Hindlimb muscle (tissue), 1 donor: Measurements from ENCODE around the gene GPR137B. TPM values are rescaled to one million over a fixed set of nuclear protein-coding genes. Genes with fewer than 3 reads are reported as not detected.
"Not testable (repeated sequence)": the region's sequence is repeated elsewhere in the genome, so short reads cannot be mapped to it uniquely, and the experiment has no call there.

Source experiments
- DNase-seq: peaks from one replicate; pipeline ENCODE4 v3.0.0-alpha.2; 2013
- polyA plus RNA-seq: library from polyadenylated mRNA; unstranded; fragments of 120-200 nt; gene quantifications from one replicate; pipeline ENCODE4 v1.2.1, GENCODE V29; 2013; ENCODE audit not compliant: insufficient read length

The GPR137B gene
- polyA plus RNA-seq, 1 donor = 5.8 TPM

GRCh38 chr1:236144446-236145150 is 2.3 kb downstream of the GPR137B start:
- DNase-seq = no peak

DNA sequence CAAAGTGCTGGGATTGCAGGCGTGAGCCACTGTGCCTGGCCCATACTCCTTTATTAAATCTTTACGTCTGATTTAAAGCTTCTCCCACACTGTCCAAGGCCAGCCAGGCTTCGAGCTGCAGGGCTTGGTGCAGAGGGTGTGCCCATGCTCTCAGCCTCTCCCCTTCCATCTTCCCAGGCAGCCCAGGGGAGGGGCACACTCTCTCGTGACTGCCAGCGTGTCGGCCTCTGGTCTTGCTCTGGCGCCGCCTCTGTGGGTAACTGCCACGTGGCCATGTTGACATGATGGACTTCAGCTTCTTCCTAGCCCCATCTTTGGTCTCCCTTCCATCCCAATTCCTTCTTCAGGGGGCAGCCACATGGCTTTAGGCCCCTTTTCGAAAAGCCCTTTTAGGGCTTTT is 4.7 kb downstream of the GPR137B start:
- no peak for DNase-seq

GRCh38 chr1:236147521-236148469 is 5.5 kb downstream of the GPR137B start:
- DNase-seq = no peak

DNA sequence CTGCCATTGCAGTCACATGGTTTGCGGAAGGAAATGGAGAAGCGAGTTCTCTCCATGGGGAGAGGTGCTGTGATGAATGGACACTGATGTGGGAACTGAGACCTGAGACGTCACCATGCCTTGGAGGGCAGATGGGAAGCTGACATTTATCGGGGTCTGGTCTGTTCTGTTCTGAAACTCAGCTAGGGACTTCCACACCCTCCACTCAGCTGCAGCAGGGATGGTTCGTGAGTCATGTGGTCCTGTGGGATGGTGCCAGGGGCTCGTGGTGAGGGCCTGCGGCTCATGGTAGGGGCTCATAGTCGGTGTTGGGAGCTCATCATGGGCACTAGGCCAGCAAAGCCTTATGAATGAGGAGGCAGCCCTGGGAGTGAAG is 6.1 kb downstream of the GPR137B start:
- no peak for DNase-seq

DNA sequence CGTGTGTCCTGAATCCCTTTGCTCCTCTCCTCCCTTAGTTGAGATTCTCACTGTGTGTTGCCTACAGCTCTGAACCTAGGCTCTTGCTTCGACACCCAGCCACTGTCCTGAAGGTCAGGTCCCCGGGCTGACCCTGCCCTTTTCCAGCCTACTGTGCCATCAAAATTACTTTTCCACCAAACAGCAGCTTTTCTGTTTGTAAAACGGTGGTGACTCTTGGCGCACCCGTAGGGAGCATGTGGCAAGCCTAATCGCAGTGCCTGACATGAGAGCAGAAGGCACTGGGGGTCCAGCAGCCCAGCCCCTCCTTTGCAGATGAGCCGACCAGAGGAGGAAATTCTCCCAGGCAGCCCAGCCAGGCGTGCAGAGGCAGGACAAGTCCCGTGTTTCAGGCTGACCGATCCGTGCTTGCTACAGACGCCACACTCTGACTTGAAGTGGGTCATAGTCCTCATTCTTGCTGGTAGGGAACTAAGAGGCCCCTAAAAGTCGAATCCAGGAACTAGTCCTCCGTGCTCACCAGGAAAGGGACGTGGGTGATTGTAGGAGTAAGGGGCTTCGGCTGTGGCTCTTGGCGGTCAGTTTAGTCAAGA is 6.8 kb downstream of the GPR137B start:
- no peak for DNase-seq

DNA sequence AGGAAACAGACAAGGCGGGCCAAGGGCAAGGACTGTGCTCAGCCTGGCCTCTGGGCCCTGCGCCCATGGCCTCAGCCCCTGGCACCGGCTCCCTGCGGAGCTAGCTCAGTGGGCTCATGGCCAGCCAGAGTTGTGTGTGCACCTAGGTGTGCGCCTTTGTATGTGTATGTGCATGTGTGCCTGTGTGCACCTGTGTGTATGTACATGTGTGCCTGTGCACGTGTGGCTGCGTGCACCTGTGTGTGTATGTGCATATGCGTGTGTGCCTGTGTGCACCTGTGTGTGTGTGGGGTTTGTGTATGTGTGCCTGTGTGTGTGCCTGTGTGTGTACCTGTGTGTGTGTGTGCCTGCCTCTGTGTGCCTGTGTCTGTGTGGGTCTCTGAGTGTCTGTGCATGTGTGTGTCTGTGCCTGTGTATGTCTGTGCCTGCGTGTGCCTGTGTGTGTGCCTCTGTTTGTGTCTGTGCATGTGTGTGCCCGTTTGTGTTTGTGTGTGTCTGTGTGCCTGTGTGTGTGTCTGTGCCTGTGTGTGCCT is 7.4 kb downstream of the GPR137B start:
- DNase-seq = no peak

- no peak for DNase-seq
Measured at GRCh38 chr1:236150311-236150955, 8.1 kb downstream of the GPR137B start.

- no peak for DNase-seq
Measured at GRCh38 chr1:236150986-236151385, 8.6 kb downstream of the GPR137B start.

- DNase-seq = no peak
Measured at GRCh38 chr1:236151739-236152424, 9.5 kb downstream of the GPR137B start.

DNA sequence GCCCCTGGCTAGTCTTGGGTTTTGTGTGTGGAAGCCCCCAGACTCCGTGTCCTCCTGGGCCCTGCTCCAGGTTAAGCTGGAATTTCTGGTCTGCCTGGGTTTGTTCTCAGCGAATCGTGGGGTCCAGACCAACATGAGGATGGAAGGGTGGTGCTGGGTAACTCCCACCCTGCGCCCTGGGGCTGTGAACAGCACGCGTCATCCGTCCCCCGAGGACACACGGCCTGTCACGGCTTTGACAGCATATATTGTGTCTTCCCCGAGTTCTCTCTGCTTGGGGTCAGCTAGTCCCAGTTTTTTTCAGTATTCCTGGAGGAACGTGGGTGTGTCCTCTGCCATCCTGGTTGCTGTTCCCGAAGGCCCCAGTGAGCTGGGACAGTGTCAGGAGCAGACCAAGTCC is 11.8 kb downstream of the GPR137B start:
- no peak for DNase-seq

- no peak for DNase-seq
Measured at GRCh38 chr1:236154671-236155398, 12.5 kb downstream of the GPR137B start.

GRCh38 chr1:236155399-236155767 is 13.0 kb downstream of the GPR137B start:
- DNase-seq = no peak

DNA sequence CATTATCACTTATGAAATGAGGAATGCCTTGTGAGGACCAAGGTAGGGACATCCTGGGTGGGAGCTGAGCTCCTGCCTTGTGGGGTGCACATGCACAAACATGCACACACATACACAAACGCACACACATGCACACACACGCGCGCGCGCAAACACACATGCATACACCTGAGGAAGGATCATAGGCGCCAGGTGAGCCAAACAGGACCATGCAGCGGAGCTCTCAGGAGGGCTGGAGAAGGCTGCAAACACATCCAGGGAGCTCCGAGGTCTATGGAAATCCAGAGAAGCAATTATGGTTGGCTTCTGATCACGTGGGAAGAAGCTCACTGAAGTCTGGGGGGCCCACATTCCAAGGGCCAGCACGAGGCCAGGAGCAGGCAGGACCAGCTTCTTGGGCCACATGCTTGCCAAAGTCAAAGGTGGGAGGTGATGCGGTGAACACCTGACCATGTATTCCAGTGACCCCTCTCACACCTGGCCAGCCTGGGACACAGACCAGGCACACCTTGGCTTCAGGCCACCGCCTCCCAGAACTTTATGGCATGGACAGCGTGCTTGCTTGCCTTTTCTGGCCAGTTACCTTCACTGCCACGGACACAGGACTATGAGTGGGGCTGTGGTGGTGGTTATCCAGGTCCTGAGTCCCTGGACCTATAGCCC is 13.6 kb downstream of the GPR137B start:
- DNase-seq = no peak

- DNase-seq = no peak
Measured at GRCh38 chr1:236156512-236157208, 14.3 kb downstream of the GPR137B start.

GRCh38 chr1:236158072-236158471 is 15.7 kb downstream of the GPR137B start:
- DNase-seq = not testable (repeated sequence)

GRCh38 chr1:236158719-236159118 is 16.4 kb downstream of the GPR137B start:
- DNase-seq = no peak

DNA sequence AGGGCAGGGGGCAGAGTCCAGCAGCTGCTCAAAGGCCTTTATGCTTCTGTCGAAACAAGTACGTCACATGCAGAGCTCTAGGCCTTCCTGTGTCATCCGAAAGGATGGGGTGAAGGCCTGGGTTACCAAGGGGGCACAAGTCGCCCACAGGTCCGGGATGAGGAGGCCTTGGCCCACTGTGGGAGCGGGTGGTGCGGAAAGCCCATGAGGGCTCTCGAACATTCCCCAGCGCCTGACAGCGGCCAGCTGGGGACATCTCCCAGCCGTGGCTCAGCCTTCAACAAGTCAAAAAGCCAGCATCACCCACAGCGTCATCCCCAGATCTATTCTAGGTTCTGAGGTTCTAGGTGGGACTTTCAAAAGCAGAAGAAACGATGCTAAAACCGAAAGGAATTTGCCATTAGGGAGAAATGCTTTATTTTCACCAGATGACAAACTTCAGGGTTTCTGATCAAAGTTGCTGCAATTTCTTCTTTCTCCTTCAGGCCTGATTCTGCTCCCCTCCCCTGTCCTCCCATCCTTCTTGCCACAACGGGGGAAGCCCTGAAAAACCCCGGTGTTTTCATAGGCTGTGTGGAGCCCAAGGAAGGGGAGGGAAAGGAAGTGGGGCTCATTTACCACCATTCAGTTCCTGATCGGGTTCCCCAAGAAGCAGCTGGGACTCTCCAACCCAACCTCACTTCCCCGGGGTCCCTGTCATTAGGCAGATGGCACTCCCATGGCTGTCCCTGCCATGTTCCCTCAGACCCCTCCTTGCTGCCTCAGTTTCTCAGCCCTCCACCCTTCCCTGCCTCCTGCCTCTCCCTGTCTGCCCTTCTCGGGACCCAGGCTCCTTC is 17.6 kb downstream of the GPR137B start:
- DNase-seq = no peak

DNA sequence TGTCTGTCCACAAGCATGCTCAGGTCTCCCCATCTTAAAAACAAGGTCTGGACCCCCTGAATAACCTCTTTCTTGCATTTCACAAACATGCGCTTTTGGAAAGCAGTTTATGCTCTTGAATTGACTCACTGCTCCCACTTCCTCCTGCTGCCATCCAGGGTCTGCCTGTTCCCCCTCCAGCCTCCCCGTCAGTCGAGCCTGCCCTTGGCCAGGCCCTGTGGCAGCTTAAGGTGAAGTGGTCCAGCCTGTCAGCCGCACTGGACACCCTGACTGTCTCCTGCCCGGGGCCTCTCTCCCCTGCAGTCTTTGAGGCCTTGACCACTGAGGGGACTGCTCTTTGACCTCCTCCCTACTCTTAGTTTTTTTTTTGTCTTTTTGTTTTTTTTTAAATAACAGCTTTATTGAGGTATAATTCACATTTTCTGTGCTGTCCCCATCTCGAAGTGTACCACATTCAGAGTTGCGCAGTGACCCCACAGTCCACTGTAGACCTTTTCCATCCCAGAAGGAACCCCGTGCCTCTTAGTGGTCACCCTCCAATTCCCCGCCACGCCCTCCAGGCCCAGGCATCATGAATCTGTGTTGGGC is 18.3 kb downstream of the GPR137B start:
- DNase-seq = no peak

GRCh38 chr1:236161230-236161629 is 18.9 kb downstream of the GPR137B start:
- DNase-seq = no peak
